Stimulated activated CD8-positive, alpha-beta memory T cell treated with anti-CD3 and anti-CD28 coated beads, Interleukin-12 subunit alpha, Interleukin-12 subunit beta, amount 100 ng/mL, for 24 hours (primary cell): ENCODE measurements around the gene RHEB.

Source experiments
- DNase-seq: peaks from one replicate; pipeline ENCODE4 v3.0.0-alpha.2; 2020; ENCODE audit errors: extremely low read depth

RHEB gene

GRCh38 chr7:151503902-151504714 lies 15.6 kb downstream of the RHEB start:
- no peak for DNase-seq

GRCh38 chr7:151501676-151502075 lies 18.0 kb downstream of the RHEB start:
- DNase-seq = no peak

DNA sequence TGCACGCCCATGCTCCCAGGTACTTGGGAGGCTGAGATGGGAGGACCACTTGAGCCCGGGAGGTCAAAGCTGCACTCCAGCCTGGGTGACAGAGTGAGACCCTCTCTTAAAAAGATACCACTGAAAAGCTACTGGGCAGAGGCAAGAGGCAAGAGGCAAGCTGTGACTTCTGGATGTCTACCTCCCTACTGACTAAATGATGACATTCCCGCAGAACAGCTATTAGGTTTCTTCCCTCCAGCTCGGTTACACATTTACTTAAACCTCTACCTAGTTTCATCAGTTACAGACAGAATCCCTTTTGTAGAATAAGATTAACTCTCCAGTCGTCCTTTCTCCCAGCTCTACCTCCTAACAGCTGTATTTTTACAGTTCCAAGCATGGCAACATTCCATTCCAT lies 21.2 kb downstream of the RHEB start:
- DNase-seq = no peak

- no peak for DNase-seq
These were observed 22.3 kb downstream of the RHEB start for GRCh38 chr7:151497306-151497871.

DNA sequence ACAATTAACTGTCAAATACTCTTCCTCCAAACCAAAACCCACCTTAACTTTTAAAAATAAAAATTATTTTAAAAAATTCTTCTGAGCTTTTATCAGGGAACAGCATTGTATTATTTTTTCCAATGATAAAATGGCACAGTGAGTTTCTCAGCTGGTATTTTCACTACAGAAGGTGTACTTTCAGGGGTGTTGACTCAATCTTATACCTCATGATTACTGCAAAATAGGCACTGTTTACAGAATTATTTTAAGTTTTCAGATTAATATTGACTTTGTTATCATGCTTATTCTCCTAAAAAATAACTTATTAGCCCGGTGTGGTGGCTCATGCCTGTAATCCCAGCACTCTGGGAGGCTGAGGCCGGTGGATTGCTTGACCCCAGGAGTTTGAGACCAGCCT lies 24.3 kb downstream of the RHEB start:
- DNase-seq = no peak

DNA sequence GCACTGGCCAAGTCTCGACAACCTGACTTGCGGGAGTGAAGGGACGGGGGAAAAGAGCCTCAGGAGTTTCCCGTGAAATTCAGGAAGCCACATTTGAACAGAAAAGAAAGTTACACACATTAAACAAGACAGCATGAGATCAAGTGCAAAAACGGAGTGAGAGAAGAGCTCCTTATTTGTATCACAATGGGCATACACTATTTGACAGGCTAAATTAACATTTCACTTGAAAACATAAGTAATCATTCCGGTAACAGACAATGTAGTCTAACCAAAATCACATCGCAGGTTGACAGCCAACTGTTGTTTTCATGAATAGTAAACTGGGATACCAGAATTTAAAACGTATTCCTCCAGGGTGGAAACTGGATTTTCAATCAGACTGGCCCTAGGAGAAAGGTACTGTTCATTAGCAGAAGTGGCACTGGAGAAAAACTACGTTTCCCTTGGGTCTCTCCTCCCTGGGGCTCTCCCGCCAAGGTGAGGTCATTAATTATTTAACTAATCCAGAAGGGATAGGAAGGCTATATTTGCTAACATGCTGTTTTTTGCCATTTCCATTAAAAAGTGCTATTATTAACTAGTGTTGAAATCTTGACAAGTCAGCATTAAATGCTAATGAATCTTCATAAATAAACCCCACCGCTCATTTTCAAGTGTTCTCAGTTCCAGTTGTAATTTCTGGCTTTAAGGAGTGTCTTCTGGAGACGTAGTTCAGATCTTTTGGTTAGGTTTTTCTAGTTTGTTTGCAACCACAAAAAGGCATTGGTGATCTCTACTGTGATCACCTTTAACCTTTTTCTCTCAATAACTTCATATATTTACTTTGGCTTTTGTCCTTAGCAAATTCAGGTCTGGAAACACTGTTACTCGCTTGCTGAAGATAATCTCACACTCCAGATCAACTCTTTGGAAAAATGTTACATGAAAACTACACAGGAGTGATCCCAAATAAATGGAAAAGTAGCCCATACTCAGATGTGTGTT lies 25.1 kb downstream of the RHEB start:
- no peak for DNase-seq

- DNase-seq = no peak
These were observed 26.6 kb downstream of the RHEB start for GRCh38 chr7:151493083-151493482.

DNA sequence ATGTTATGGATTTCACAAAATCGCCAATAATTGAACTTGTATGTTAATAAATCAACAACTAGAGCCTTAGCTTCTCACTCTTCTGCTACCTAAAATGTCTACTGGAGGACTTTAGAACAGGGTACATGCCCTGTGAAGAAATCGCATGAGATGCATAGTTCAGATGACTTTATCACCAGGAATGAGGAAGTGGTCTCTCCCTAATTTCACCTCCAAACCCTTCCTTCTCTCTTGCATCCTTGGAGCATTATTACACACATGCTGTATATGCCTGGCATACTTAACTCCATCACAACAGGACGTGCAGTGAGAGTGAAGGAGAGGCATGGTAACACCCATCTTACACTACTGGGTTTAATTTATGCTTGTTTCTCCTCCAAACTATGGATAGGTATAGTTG lies 27.8 kb downstream of the RHEB start:
- no peak for DNase-seq

- no peak for DNase-seq
These were observed 29.1 kb downstream of the RHEB start for GRCh38 chr7:151490456-151491105.

DNA sequence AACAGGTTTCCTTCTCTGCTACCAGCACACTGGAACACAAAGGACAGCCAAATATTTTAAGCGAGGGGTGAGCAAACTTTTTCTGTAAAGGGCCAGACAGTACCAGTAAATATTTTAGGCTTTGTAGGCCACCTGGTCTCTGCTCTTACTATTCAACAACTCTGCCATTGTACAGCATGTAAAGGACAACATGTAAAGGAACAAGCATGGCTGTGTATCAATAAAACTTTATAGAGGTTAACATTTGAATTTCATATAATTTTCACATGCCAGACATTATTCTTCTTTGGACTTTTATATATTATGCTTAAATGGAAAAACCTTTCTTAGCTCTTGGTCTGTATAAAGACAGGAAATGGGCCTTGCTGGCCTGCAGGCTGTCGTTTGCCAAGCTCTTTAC lies 30.2 kb downstream of the RHEB start:
- no peak for DNase-seq

- DNase-seq = no peak
These were observed 31.6 kb downstream of the RHEB start for GRCh38 chr7:151488096-151488495.

- DNase-seq = no peak
These were observed 32.5 kb downstream of the RHEB start for GRCh38 chr7:151487228-151487627.

DNA sequence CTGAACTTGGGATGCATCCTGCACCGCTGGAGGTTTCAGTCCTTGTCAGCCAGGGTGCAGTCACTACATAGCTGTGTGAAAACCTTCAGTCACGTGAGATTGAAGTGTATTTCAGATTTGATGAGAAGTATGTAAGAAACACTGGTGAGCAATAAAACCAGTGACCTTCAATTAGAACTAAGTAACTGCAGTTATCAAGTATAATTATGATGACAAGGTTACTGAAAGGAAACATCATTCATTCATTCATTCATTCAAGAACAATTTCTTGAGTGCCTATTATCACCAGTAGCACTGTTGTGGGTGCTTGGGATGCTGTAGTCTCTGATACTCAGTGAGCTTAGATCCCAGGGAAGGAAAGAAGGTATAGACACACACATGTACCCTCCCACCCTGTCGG lies 33.6 kb downstream of the RHEB start:
- no peak for DNase-seq

DNA sequence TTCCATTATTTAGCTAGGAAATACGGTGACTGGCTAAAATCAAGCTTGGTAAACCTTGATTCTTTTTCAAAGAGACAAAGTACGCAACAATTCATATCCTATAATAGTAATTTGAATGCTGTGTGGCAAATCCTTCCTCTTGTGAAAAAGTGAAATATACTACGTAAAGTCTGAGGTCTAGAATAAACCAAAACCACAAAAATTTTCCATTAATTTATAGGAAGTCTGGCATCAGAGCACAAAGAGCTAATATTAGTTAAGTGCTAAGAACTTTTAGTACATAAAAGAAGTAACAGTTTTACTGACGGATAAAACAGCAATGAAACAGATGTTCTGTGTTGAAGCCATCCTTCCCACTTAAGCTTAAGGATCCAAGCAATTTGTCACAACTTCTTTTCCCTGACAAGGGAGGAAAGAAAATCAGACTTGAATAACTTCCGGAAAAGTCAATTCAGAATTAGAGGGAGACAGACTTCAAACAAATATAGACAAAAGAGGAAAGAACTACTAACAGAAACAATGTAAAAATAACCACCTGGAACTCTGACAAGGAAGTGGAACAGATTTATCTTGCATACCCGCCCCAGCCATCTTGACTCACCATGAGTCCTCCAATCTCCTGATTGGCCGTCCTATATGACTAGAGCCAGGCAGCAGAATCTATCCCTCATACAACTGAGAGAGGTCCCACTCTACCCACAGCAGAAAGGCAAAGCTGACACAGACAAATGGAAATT lies 34.6 kb downstream of the RHEB start:
- DNase-seq = no peak

DNA sequence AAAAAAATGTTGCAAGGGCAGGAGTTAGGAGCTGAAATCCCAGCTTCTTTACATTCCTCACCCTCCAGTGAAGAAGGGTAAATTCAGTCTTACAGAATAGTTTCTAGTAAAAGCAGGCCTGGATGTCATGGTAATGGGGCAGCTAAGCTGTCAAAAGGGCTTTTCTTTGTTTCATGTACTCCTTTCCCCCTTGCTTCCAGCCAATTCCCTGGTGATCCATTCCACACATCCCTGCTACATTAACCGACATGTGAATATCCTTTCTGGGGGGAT lies 36.0 kb downstream of the RHEB start:
- no peak for DNase-seq

- no peak for DNase-seq
These were observed 36.6 kb downstream of the RHEB start for GRCh38 chr7:151482883-151483710.

GRCh38 chr7:151481650-151482505 lies 37.8 kb downstream of the RHEB start:
- no peak for DNase-seq

GRCh38 chr7:151477867-151478266 lies 41.8 kb downstream of the RHEB start:
- no peak for DNase-seq

DNA sequence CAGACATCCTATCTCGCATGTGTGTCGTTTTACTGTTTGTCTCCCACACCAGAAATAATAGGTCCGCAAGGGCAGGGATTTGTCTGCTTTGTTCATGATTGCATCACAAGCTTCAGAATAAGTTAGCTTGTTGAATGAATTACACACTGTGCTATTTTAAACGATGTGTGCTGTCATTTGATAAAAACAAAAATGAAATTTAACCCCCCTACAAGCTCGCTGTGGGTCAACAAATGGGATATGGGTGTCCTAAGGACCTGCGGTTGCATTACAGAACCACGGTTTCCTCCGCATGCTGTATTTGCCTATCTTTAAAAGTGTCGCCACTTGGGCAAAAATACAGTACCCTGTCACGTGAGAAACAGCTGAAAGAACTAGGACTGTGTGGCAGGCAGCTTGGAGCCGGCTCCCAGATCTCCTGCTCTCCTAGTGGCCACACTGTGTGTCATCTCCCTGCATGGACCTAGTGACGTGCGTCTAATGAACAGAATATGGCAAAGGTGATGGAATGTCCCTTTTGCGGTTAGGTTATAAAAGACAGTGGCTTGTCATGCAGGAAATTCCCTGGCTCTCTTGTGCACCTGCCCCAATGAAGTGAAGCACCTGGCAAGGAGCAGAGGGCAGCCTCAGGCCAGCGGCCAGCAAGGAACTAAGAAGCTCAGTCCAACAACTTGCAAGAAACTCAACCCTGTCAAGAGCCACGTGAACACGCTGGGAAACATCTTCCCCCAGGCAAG lies 46.9 kb downstream of the RHEB start:
- DNase-seq = no peak
